ENCODE data around the gene XRN1. TPM values are rescaled to one million over a fixed set of nuclear protein-coding genes. Genes with fewer than 3 reads are reported as not detected.
"Not testable (repeated sequence)": the region's sequence is repeated elsewhere in the genome, so short reads cannot be mapped to it uniquely, and the experiment has no call there.

The XRN1 gene
- total RNA-seq, 1 donor from 2014 or later = 63.0 TPM

- no peak for ATAC-seq (ENCODE audit: low read depth)
- Mint-ChIP-seq H3K27me3 (no peaks in the 10 kb centered on the region), H3K4me1 (no peaks in the 10 kb centered on the region), H3K27ac (no peak overlapping the region), H3K4me3 (no peak overlapping the region), H3K9me3 (no peaks in the 10 kb centered on the region), H3K36me3 (ENCODE audit: low read depth) (peaks cover 50% of the 10 kb centered on the region)
- TF ChIP-seq CTCF (IDR thresholded peaks at IDR 0.05) = no peak
- ChIA-PET POLR2A (no interaction called here), CTCF (no interaction called here)
- intact Hi-C loops (cut with micrococcal nuclease) = no loop called here
- DNase-seq = no peak
Measured at GRCh38 chr3:142319912-142320311, 127.9 kb downstream of the XRN1 start.

- ChIA-PET CTCF (no interaction called here), POLR2A (no interaction called here)
- DNase-seq (no peak), ATAC-seq (ENCODE audit: low read depth) (no peak)
- H3K27me3 Mint-ChIP-seq = no peaks in the 10 kb centered on the region
- TF ChIP-seq CTCF (IDR thresholded peaks at IDR 0.05) = no peak
- intact Hi-C loops (cut with micrococcal nuclease) = no loop called here
- peaks cover 43% of the 10 kb centered on the region for H3K36me3 Mint-ChIP-seq (ENCODE audit: low read depth)
- H3K4me1 Mint-ChIP-seq = no peaks in the 10 kb centered on the region
- no peaks in the 10 kb centered on the region for H3K9me3 Mint-ChIP-seq
- no peak overlapping the region for H3K4me3 Mint-ChIP-seq
- H3K27ac Mint-ChIP-seq = no peak overlapping the region
Measured at GRCh38 chr3:142319094-142319493, 128.7 kb downstream of the XRN1 start.

- Mint-ChIP-seq H3K4me1 (no peaks in the 10 kb centered on the region), H3K9me3 (no peaks in the 10 kb centered on the region), H3K4me3 (no peak overlapping the region), H3K27ac (no peak overlapping the region), H3K27me3 (no peaks in the 10 kb centered on the region), H3K36me3 (ENCODE audit: low read depth) (peaks cover 46% of the 10 kb centered on the region)
- ATAC-seq (ENCODE audit: low read depth) (no peak), DNase-seq (no peak)
- intact Hi-C loops (cut with micrococcal nuclease) = no loop called here
- no peak for TF ChIP-seq CTCF (IDR thresholded peaks at IDR 0.05)
- ChIA-PET CTCF (interaction anchor here (0.7 kb wide), 1 partner anchor 77 kb away, joined by 3 read pairs; no protein-coding TSS in a partner anchor), POLR2A (no interaction called here)
Measured at GRCh38 chr3:142318331-142318730, 129.5 kb downstream of the XRN1 start.

GRCh38 chr3:142315978-142316388 lies 131.9 kb downstream of the XRN1 start:
- H3K9me3 Mint-ChIP-seq; POLR2A ChIA-PET; H3K4me1 Mint-ChIP-seq; H3K27ac Mint-ChIP-seq; CTCF ChIA-PET; H3K27me3 Mint-ChIP-seq; ATAC-seq (ENCODE audit: low read depth); intact Hi-C loops (cut with micrococcal nuclease); DNase-seq; H3K4me3 Mint-ChIP-seq: not testable (repeated sequence)
- peaks cover 56% of the 10 kb centered on the region for H3K36me3 Mint-ChIP-seq (ENCODE audit: low read depth)

- no peak for TF ChIP-seq CTCF (IDR thresholded peaks at IDR 0.05)
- no peaks in the 10 kb centered on the region for H3K4me1 Mint-ChIP-seq
- H3K27me3 Mint-ChIP-seq = no peaks in the 10 kb centered on the region
- ATAC-seq (ENCODE audit: low read depth) = no peak
- H3K36me3 Mint-ChIP-seq (ENCODE audit: low read depth) = peaks cover 58% of the 10 kb centered on the region
- POLR2A ChIA-PET = no interaction called here
- no peaks in the 10 kb centered on the region for H3K9me3 Mint-ChIP-seq
- no peak overlapping the region for H3K4me3 Mint-ChIP-seq
- CTCF ChIA-PET = no interaction called here
- intact Hi-C loops (cut with micrococcal nuclease) = no loop called here
- DNase-seq = no peak
- no peak overlapping the region for H3K27ac Mint-ChIP-seq
Measured at GRCh38 chr3:142315083-142315482, 132.8 kb downstream of the XRN1 start.

- no peaks in the 10 kb centered on the region for H3K27me3 Mint-ChIP-seq
- DNase-seq (no peak), ATAC-seq (ENCODE audit: low read depth) (no peak)
- H3K4me1 Mint-ChIP-seq = no peaks in the 10 kb centered on the region
- no peaks in the 10 kb centered on the region for H3K9me3 Mint-ChIP-seq
- H3K27ac Mint-ChIP-seq = no peak overlapping the region
- intact Hi-C loops (cut with micrococcal nuclease) = no loop called here
- ChIA-PET POLR2A (no interaction called here), CTCF (no interaction called here)
- no peak overlapping the region for H3K4me3 Mint-ChIP-seq
- peaks cover 51% of the 10 kb centered on the region for H3K36me3 Mint-ChIP-seq (ENCODE audit: low read depth)
- TF ChIP-seq CTCF (IDR thresholded peaks at IDR 0.05) = no peak
Measured at GRCh38 chr3:142310439-142310838, 137.4 kb downstream of the XRN1 start.

- Mint-ChIP-seq H3K36me3 (ENCODE audit: low read depth) (peaks cover 54% of the 10 kb centered on the region), H3K9me3 (peaks cover 33% of the 10 kb centered on the region)
- H3K4me1 Mint-ChIP-seq; intact Hi-C loops (cut with micrococcal nuclease); H3K4me3 Mint-ChIP-seq; CTCF ChIA-PET; ATAC-seq (ENCODE audit: low read depth); DNase-seq; H3K27ac Mint-ChIP-seq; H3K27me3 Mint-ChIP-seq; POLR2A ChIA-PET: not testable (repeated sequence)
Measured at GRCh38 chr3:142302847-142303246, 145.0 kb downstream of the XRN1 start.

All from activated B cell treated with CpG ODN at 0.5 μM for 24 hours (primary cell).